HG02588 (cell line): Measurements from ENCODE around the gene ZFPL1.
A peak's percentile ranks its signal among the peaks of the same experiment; 100 is the strongest.

Source experiments
- ATAC-seq: cut with Tn5 transposase; IDR thresholded peaks from one replicate; pipeline ENCODE4 v1.9.1; 2021; ENCODE audit warnings: mild to moderate bottlenecking, moderate library complexity; ENCODE audit not compliant: unreplicated experiment

Gene ZFPL1

GRCh38 chr11:65089621-65090020 lies 5.6 kb downstream of the ZFPL1 start:
- ATAC-seq = no peak

- no peak for ATAC-seq
Observed at GRCh38 chr11:65090628-65091027, 6.6 kb downstream of the ZFPL1 start.

- no peak for ATAC-seq
Observed at GRCh38 chr11:65095427-65095826, 11.4 kb downstream of the ZFPL1 start.

- peak; percentile 74 for ATAC-seq
Observed at GRCh38 chr11:65095974-65096806, 12.2 kb downstream of the ZFPL1 start, which contains the start of gene VPS51. Gene VPS51 (plus strand): TSS chr11:65096214. CDS start chr11:65096251, 37 bp downstream.

- no peak for ATAC-seq
Observed at GRCh38 chr11:65096926-65097325, 12.9 kb downstream of the ZFPL1 start.

GRCh38 chr11:65100674-65101350 lies 16.8 kb downstream of the ZFPL1 start:
- ATAC-seq = no peak

GRCh38 chr11:65102142-65103095 lies 18.4 kb downstream of the ZFPL1 start:
- no peak for ATAC-seq

GRCh38 chr11:65103476-65103875 lies 19.5 kb downstream of the ZFPL1 start:
- ATAC-seq = no peak

- ATAC-seq = no peak
Observed at GRCh38 chr11:65104628-65105027, 20.6 kb downstream of the ZFPL1 start.

- no peak for ATAC-seq
Observed at GRCh38 chr11:65107078-65107477, 23.1 kb downstream of the ZFPL1 start.

- no peak for ATAC-seq
Observed at GRCh38 chr11:65107751-65108468, 23.9 kb downstream of the ZFPL1 start.

GRCh38 chr11:65108469-65109123 lies 24.6 kb downstream of the ZFPL1 start:
- ATAC-seq = no peak

GRCh38 chr11:65109231-65110198 lies 25.5 kb downstream of the ZFPL1 start:
- no peak for ATAC-seq

- no peak for ATAC-seq
Observed at GRCh38 chr11:65110354-65110861, 26.4 kb downstream of the ZFPL1 start.

GRCh38 chr11:65111159-65111743 lies 27.2 kb downstream of the ZFPL1 start:
- no peak for ATAC-seq

GRCh38 chr11:65111744-65112545 lies 27.9 kb downstream of the ZFPL1 start, which contains the start of gene TM7SF2:
Gene TM7SF2 (plus strand): TSS chr11:65111872. CDS start chr11:65112016, 144 bp downstream.
- peak; percentile 50 for ATAC-seq
